Measurements from ENCODE around the gene GAS7.

Gene GAS7

DNA sequence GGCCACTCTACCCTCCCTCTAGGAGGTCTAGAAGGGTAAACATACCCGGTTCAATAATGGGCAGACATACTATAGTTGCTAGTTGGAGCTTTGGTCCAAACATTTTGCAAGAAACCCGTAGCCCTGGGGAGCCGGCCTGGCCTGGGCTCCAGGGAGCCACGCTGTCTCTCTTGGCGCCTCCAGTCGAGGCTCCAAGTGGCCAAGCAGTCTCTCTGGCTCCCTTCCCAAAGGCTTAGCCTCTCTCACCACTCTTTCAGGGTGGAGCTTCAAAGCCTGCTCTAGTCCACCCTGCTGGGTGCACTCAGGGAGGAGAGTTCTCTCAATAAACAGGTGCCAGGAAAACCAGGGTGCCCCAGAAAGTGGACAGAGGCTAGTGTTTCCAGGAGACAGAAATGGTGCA, 325.6 kb downstream of the GAS7 start:
- DNase-seq, result no peak

DNA sequence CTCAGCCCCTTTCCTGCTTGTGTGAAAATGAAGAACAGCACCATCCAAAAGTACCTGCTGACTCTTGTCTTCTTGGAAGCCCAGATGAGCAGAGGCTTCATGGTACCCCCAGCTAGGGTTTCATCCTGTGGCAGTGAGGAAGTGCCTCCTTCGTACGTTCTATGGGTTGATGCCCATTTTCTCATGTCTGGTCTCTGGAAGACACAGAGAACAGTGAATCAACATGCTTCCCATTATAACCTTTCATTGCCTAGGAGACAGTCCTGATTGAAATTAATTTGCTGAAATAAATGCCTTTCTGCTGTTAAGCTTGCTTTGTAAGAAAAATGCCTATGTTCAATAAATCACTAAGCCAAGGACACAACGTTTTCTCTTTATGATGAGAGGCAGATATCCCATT, 329.9 kb downstream of the GAS7 start:
- no peak for DNase-seq

DNA sequence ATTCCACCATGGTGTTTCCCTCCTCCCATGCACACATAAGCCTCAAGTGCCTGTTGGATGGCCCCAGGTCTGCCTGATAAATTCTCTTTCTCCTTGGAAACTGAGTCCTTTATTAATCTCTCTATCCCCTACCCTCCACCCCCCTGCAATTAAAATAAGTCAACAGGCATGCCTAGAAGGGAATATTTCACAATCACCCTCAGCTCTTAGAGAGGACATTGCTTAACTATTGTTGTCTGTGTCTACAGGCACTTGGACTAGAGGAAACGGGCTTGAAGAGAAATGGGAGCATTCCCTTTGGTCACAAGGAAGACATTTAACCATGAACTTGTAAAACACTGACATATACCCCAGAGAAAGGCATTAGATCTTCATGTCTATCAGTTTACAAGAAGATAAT, 332.8 kb downstream of the GAS7 start:
- DNase-seq, result no peak

DNA sequence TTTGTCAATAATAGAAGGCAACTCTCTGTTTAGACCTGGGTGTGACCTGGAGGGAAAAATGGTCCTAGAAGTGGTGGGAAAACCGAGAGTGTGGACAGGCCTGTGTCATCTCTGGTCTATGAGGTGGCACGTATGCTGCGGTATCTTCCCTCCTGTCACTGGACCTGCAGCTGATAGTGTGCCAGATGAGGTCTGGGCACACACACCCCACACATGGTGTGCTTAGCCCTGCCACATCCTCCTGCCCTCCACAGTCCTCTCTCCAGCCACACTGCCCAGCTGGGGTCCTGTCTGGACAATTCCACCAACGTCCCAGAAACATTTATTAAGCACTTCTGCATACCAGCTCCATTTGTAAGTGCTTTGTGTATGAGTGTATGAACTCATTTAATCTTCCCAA, 335.5 kb downstream of the GAS7 start:
- DNase-seq, result no peak

DNA sequence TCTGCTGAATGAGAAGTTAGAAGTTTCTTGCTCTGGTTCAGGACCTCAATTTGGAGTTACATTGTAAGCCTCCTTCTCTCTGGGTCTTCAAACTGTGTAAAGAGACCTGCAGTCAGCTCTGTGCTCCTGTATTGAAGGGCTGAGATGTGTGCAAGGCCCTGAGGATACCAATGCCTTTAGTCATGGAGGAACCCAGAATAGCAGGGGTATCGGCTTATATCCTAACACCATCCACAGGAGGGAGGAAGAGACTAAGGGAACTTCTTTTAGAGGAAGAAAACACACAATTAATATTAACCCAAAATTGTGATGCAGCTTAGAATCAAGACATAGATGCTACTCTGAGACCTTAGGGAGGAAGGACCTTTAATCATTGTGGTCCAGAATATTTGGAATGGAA, 336.2 kb downstream of the GAS7 start:
- DNase-seq, result no peak

DNA sequence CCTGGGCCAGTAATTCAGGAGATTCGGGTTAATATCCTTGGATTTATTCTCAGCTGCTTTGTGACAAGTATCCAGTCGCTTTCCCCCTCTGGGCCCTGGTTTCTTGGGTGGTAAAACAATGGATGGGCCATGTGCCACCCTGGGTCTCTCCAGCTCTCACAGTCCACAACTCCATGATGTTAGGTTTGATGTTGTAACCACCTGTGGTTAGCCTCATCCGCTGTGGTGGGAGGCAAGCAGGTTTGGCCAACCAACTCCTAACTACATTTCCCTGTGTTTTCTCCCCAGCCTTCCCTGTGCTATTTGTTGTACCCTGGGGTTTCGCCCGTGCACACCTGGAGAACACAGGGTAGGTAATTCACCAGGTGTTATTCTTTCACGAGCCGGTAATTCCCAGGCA, 337.6 kb downstream of the GAS7 start:
- no peak for DNase-seq
